ENCODE results near the gene SRF. TPM values are rescaled to one million over a fixed set of nuclear protein-coding genes. Genes with fewer than 3 reads are reported as not detected.
A peak's percentile ranks its signal among the peaks of the same experiment; 100 is the strongest.

SRF gene
- total and polyA plus RNA-seq, 3 experiments from 2014 or later: 8.0 to 57.4 (median 55.1) TPM

GRCh38 chr6:43222418-43223059 is 51.5 kb downstream of the SRF start:
- H3K4me3 Mint-ChIP-seq: peak overlapping the region in 2 of 7 donors; percentile 38 to 63

GRCh38 chr6:43223175-43223574 is 52.1 kb downstream of the SRF start:
- ChIA-PET POLR2A (interaction anchor here (0.5 kb wide), 1 partner anchor 198 kb away, joined by 3 read pairs; no protein-coding TSS in a partner anchor), CTCF (no interaction called here)
- Histone ChIP-seq H3K9me3 (ENCODE audit: low read length) (no peaks in the 10 kb centered on the region), H3K27me3 (ENCODE audit: insufficient read depth, low read length, poor library complexity, severe bottlenecking) (no peaks in the 10 kb centered on the region), H3K36me3 (ENCODE audit: insufficient read depth, low read length) (no peaks in the 10 kb centered on the region), H3K27ac (ENCODE audit: low read depth, low read length) (peak overlapping the region; percentile 92), H3K4me3 (ENCODE audit: low read length) (no peak overlapping the region), H3K4me1 (ENCODE audit: insufficient read depth, low read length) (peaks cover 35% of the 10 kb centered on the region)
- DNase-seq: no peak
- H3K4me3 Mint-ChIP-seq: peak overlapping the region in 2 of 7 donors; percentile 6 to 63
- peak overlapping the region; percentile 98 to 100 (median 99) for H3K27ac Mint-ChIP-seq
- H3K9me3 Mint-ChIP-seq: no peaks in the 10 kb centered on the region
- peaks cover 22 to 62% (median 46%) of the 10 kb centered on the region in 3 donors for H3K4me1 Mint-ChIP-seq
- H3K27me3 Mint-ChIP-seq: peaks cover 0 to 2% of the 10 kb centered on the region in 2 donors
- peaks cover 5 to 46% (median 7%) of the 10 kb centered on the region in 3 donors for H3K36me3 Mint-ChIP-seq

More at GRCh38 chr6:43222418-43223059, 51.5 kb downstream of the SRF start:
- Mint-ChIP-seq H3K36me3 (peaks cover 7 to 50% (median 9%) of the 10 kb centered on the region in 3 donors), H3K9me3 (no peaks in the 10 kb centered on the region), H3K27me3 (peaks cover 0 to 2% of the 10 kb centered on the region in 2 donors), H3K27ac (peak overlapping the region; percentile 87 to 100 (median 99)), H3K4me1 (peaks cover 21 to 55% (median 40%) of the 10 kb centered on the region in 3 donors)
- H3K9me3 ChIP-seq (ENCODE audit: low read length): no peaks in the 10 kb centered on the region
- ChIA-PET CTCF (no interaction called here), POLR2A (no interaction called here)
- H3K27me3 ChIP-seq (ENCODE audit: insufficient read depth, low read length, poor library complexity, severe bottlenecking): no peaks in the 10 kb centered on the region
- no peak overlapping the region for H3K27ac ChIP-seq (ENCODE audit: low read depth, low read length)
- DNase-seq: no peak
- no peaks in the 10 kb centered on the region for H3K36me3 ChIP-seq (ENCODE audit: insufficient read depth, low read length)
- H3K4me1 ChIP-seq (ENCODE audit: insufficient read depth, low read length): peaks cover 32% of the 10 kb centered on the region
- no peak overlapping the region for H3K4me3 ChIP-seq (ENCODE audit: low read length)

- Histone ChIP-seq H3K27ac (ENCODE audit: low read depth, low read length) (no peak overlapping the region), H3K36me3 (ENCODE audit: insufficient read depth, low read length) (no peaks in the 10 kb centered on the region), H3K4me1 (ENCODE audit: insufficient read depth, low read length) (peaks cover 45% of the 10 kb centered on the region), H3K27me3 (ENCODE audit: insufficient read depth, low read length, poor library complexity, severe bottlenecking) (no peaks in the 10 kb centered on the region), H3K4me3 (ENCODE audit: low read length) (no peak overlapping the region), H3K9me3 (ENCODE audit: low read length) (no peaks in the 10 kb centered on the region)
- peaks cover 0 to 22% (median 3%) of the 10 kb centered on the region in 3 donors for H3K36me3 Mint-ChIP-seq
- peaks cover 0 to 2% of the 10 kb centered on the region in 2 donors for H3K27me3 Mint-ChIP-seq
- CTCF ChIA-PET: interaction anchor here (1.5 kb wide), 1 partner anchor 80 kb away, joined by 3 read pairs; no protein-coding TSS in a partner anchor
- no peaks in the 10 kb centered on the region for H3K9me3 Mint-ChIP-seq
- peaks cover 33 to 68% (median 53%) of the 10 kb centered on the region in 3 donors for H3K4me1 Mint-ChIP-seq
- POLR2A ChIA-PET: interaction anchor here (0.5 kb wide), 1 partner anchor 44 kb away, joined by 4 read pairs; no protein-coding TSS in a partner anchor
- peak overlapping the region in 4 of 7 donors; percentile 5 to 66 (median 46) for H3K4me3 Mint-ChIP-seq
- DNase-seq: no peak
- peak overlapping the region in 7 of 8 donors; percentile 81 to 100 (median 99) for H3K27ac Mint-ChIP-seq
These were observed 55.3 kb downstream of the SRF start for GRCh38 chr6:43226192-43226851.

- ChIA-PET CTCF (interaction anchor here (0.6 to 2.9 kb wide), 46 partner anchors 9 to 437 kb away, joined by 3 to 26 read pairs (median 4); partner anchors contain the start of genes ABCC10, CRIP3, CUL9 and TTBK1), POLR2A (interaction anchor here (0.5 to 1.6 kb wide), 8 partner anchors 9 to 299 kb away, joined by 3 to 9 read pairs (median 4); no protein-coding TSS in a partner anchor)
- Histone ChIP-seq H3K36me3 (ENCODE audit: insufficient read depth, low read length) (no peaks in the 10 kb centered on the region), H3K27ac (ENCODE audit: low read depth, low read length) (peak within 1 kb of the TSS; percentile 53), H3K9me3 (ENCODE audit: low read length) (no peaks in the 10 kb centered on the region), H3K4me1 (ENCODE audit: insufficient read depth, low read length) (peaks cover 30% of the 10 kb centered on the region), H3K4me3 (ENCODE audit: low read length) (peak within 1 kb of the TSS; percentile 62), H3K27me3 (ENCODE audit: insufficient read depth, low read length, poor library complexity, severe bottlenecking) (no peaks in the 10 kb centered on the region)
- H3K4me3 Mint-ChIP-seq: peak within 1 kb of the TSS; percentile 85 to 93 (median 90)
- H3K36me3 Mint-ChIP-seq: peaks cover 0 to 8% (median 0%) of the 10 kb centered on the region in 3 donors
- peak within 1 kb of the TSS; percentile 85 to 97 (median 94) for H3K27ac Mint-ChIP-seq
- no peaks in the 10 kb centered on the region for H3K9me3 Mint-ChIP-seq
- H3K27me3 Mint-ChIP-seq: peaks cover 3 to 12% of the 10 kb centered on the region in 2 donors
- peak; percentile 68 to 83 (median 75) for DNase-seq
- peaks cover 24 to 44% (median 39%) of the 10 kb centered on the region in 3 donors for H3K4me1 Mint-ChIP-seq
These were observed 58.1 kb downstream of the SRF start, which contains the start of gene DNPH1 for GRCh38 chr6:43228951-43229802. DNPH1 (minus strand) TSS chr6:43229481; CDS start chr6:43229456, 25 bp downstream.

- ChIA-PET POLR2A (interaction anchor here (0.5 to 1.6 kb wide), 6 partner anchors 8 to 300 kb away, joined by 3 to 9 read pairs (median 4); no protein-coding TSS in a partner anchor), CTCF (interaction anchor here (0.6 to 2.9 kb wide), 29 partner anchors 8 to 279 kb away, joined by 3 to 26 read pairs (median 5); partner anchors contain the start of genes CRIP3, CUL9 and TTBK1)
- Mint-ChIP-seq H3K27me3 (peaks cover 7 to 12% of the 10 kb centered on the region in 2 donors), H3K27ac (peak overlapping the region; percentile 56 to 97 (median 92)), H3K4me1 (peaks cover 19 to 38% (median 33%) of the 10 kb centered on the region in 3 donors), H3K36me3 (peaks cover 0 to 4% (median 0%) of the 10 kb centered on the region in 3 donors), H3K9me3 (no peaks in the 10 kb centered on the region), H3K4me3 (peak overlapping the region; percentile 83 to 90 (median 88))
- peaks cover 23% of the 10 kb centered on the region for H3K4me1 ChIP-seq (ENCODE audit: insufficient read depth, low read length)
- H3K27ac ChIP-seq (ENCODE audit: low read depth, low read length): no peak overlapping the region
- peak overlapping the region; percentile 62 for H3K4me3 ChIP-seq (ENCODE audit: low read length)
- no peak for DNase-seq
- H3K27me3 ChIP-seq (ENCODE audit: insufficient read depth, low read length, poor library complexity, severe bottlenecking): no peaks in the 10 kb centered on the region
- no peaks in the 10 kb centered on the region for H3K9me3 ChIP-seq (ENCODE audit: low read length)
- H3K36me3 ChIP-seq (ENCODE audit: insufficient read depth, low read length): no peaks in the 10 kb centered on the region
These were observed 58.9 kb downstream of the SRF start for GRCh38 chr6:43229803-43230620.

- ChIA-PET POLR2A (no interaction called here), CTCF (interaction anchor here (0.6 to 2.6 kb wide), 3 partner anchors 30 to 277 kb away, joined by 3 to 9 read pairs (median 3); no protein-coding TSS in a partner anchor)
- H3K36me3 Mint-ChIP-seq: peaks cover 0 to 1% (median 0%) of the 10 kb centered on the region in 3 donors
- H3K27ac ChIP-seq (ENCODE audit: low read depth, low read length): no peak overlapping the region
- no peaks in the 10 kb centered on the region for H3K9me3 Mint-ChIP-seq
- H3K27me3 Mint-ChIP-seq: peaks cover 7 to 12% of the 10 kb centered on the region in 2 donors
- H3K4me1 Mint-ChIP-seq: peaks cover 16 to 29% (median 27%) of the 10 kb centered on the region in 3 donors
- no peaks in the 10 kb centered on the region for H3K27me3 ChIP-seq (ENCODE audit: insufficient read depth, low read length, poor library complexity, severe bottlenecking)
- no peaks in the 10 kb centered on the region for H3K9me3 ChIP-seq (ENCODE audit: low read length)
- H3K27ac Mint-ChIP-seq: peak overlapping the region in 2 of 8 donors; percentile 66 to 67
- H3K4me3 Mint-ChIP-seq: peak overlapping the region in 2 of 7 donors; percentile 20 to 72
- no peak for DNase-seq
- H3K4me3 ChIP-seq (ENCODE audit: low read length): no peak overlapping the region
- peaks cover 13% of the 10 kb centered on the region for H3K4me1 ChIP-seq (ENCODE audit: insufficient read depth, low read length)
- no peaks in the 10 kb centered on the region for H3K36me3 ChIP-seq (ENCODE audit: insufficient read depth, low read length)
These were observed 60.0 kb downstream of the SRF start for GRCh38 chr6:43231053-43231452.

Data from CD8-positive, alpha-beta memory T cell (primary cell).